Measurements from ENCODE around the gene CLBA1.
"Not testable (repeated sequence)": the region's sequence is repeated elsewhere in the genome, so short reads cannot be mapped to it uniquely, and the experiment has no call there.

Gene CLBA1

GRCh38 chr14:104938960-104939359 lies 46.6 kb upstream of the CLBA1 start:
- no peak for DNase-seq (ENCODE audit: low read depth)
- no peak for TF ChIP-seq CTCF (conservative IDR thresholded peaks at IDR 0.05; ENCODE audit: low read depth, low read length)
- H3K4me3 ChIP-seq (ENCODE audit: low read length) = no peak overlapping the region

GRCh38 chr14:104939666-104940410 lies 45.8 kb upstream of the CLBA1 start:
- TF ChIP-seq CTCF (conservative IDR thresholded peaks at IDR 0.05; ENCODE audit: low read depth, low read length) = no peak
- H3K4me3 ChIP-seq (ENCODE audit: low read length) = no peak overlapping the region
- DNase-seq (ENCODE audit: low read depth) = no peak

- TF ChIP-seq CTCF (conservative IDR thresholded peaks at IDR 0.05; ENCODE audit: low read depth, low read length) = peak; percentile 21
- no peak for DNase-seq (ENCODE audit: low read depth)
- H3K4me3 ChIP-seq (ENCODE audit: low read length) = no peak overlapping the region
These were observed 45.0 kb upstream of the CLBA1 start for GRCh38 chr14:104940526-104941150.

- DNase-seq (ENCODE audit: low read depth) = no peak
- no peak overlapping the region for H3K4me3 ChIP-seq (ENCODE audit: low read length)
- TF ChIP-seq CTCF (conservative IDR thresholded peaks at IDR 0.05; ENCODE audit: low read depth, low read length) = no peak
These were observed 43.9 kb upstream of the CLBA1 start for GRCh38 chr14:104941508-104942365.

- DNase-seq (ENCODE audit: low read depth) = no peak
- no peak overlapping the region for H3K4me3 ChIP-seq (ENCODE audit: low read length)
- TF ChIP-seq CTCF (conservative IDR thresholded peaks at IDR 0.05; ENCODE audit: low read depth, low read length) = no peak
These were observed 43.0 kb upstream of the CLBA1 start for GRCh38 chr14:104942586-104942985.

- DNase-seq (ENCODE audit: low read depth); H3K4me3 ChIP-seq (ENCODE audit: low read length): not testable (repeated sequence)
These were observed 42.2 kb upstream of the CLBA1 start for GRCh38 chr14:104943216-104944015.

- DNase-seq (ENCODE audit: low read depth); H3K4me3 ChIP-seq (ENCODE audit: low read length): not testable (repeated sequence)
These were observed 41.6 kb upstream of the CLBA1 start for GRCh38 chr14:104944016-104944308.

- DNase-seq (ENCODE audit: low read depth); H3K4me3 ChIP-seq (ENCODE audit: low read length): not testable (repeated sequence)
These were observed 41.0 kb upstream of the CLBA1 start for GRCh38 chr14:104944436-104945205.

- H3K4me3 ChIP-seq (ENCODE audit: low read length); DNase-seq (ENCODE audit: low read depth): not testable (repeated sequence)
These were observed 40.3 kb upstream of the CLBA1 start for GRCh38 chr14:104945266-104945665.

GRCh38 chr14:104945986-104946965 lies 39.3 kb upstream of the CLBA1 start:
- H3K4me3 ChIP-seq (ENCODE audit: low read length); DNase-seq (ENCODE audit: low read depth): not testable (repeated sequence)

Data from retinal pigment epithelial cell (primary cell).